GM19438 (cell line): ENCODE results near the gene OSBPL10.
"Not testable (repeated sequence)": the region's sequence is repeated elsewhere in the genome, so short reads cannot be mapped to it uniquely, and the experiment has no call there.

Experiments
- ATAC-seq: cut with Tn5 transposase; IDR thresholded peaks from one replicate; pipeline ENCODE4 v1.9.1; 2021; ENCODE audit warnings: low read depth; ENCODE audit not compliant: unreplicated experiment

Gene OSBPL10

DNA sequence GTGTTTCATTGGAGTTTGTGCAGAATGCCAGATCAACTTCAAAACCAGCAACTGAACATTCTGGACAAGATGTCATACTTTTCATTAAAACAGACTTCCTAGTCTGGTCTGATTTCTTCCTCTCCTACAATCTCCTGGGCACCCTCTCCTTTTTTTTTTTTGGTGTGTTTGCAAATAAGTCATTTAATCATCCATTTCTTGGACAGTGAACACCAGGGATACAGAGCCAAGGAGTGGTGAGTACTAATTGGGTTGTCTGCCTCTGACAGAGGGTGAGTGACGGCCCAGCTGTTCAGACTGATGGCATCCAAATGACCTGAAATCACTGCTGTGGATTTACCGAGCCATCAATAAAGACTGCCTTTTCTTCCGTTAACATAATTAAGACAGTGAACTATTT lies 290.3 kb downstream of the OSBPL10 start:
- ATAC-seq: no peak

DNA sequence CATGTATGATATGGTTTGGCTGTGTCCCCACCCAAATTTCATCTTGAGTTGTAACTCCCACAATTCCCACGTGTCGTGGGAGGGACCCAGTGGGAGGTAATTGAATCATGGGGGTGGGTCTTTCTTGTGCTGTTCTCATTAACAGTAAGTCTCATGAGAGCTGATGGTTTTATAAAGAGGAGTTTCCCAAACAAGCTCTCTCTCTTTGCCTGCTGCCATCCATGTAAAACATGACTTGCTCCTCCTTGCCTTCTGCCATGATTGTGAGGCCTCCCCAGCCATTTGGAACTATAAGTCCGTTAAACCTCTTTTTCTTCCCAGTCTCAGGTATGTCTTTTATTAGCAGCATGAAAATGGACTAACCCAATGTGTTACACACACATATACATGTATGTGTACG lies 291.5 kb downstream of the OSBPL10 start:
- not testable (repeated sequence) for ATAC-seq

DNA sequence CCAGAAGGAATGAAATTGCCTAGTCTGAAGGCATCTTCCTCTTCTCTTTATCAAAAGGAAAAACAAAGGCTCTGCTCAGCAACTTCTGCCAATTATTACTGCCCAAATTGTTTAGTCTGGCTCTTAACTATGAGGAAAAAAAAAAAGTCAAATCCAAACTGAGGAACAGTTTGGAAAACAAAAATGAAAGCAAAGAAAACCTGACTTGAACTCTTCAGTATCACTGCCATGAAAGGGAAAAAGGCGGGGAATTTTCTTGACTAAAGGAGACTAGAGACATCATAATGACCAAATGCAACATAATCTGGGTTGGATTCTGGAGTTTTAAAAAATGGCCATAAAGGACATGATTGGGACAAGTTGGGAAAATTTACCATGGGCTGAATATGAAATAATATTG lies 292.1 kb downstream of the OSBPL10 start:
- ATAC-seq: no peak

DNA sequence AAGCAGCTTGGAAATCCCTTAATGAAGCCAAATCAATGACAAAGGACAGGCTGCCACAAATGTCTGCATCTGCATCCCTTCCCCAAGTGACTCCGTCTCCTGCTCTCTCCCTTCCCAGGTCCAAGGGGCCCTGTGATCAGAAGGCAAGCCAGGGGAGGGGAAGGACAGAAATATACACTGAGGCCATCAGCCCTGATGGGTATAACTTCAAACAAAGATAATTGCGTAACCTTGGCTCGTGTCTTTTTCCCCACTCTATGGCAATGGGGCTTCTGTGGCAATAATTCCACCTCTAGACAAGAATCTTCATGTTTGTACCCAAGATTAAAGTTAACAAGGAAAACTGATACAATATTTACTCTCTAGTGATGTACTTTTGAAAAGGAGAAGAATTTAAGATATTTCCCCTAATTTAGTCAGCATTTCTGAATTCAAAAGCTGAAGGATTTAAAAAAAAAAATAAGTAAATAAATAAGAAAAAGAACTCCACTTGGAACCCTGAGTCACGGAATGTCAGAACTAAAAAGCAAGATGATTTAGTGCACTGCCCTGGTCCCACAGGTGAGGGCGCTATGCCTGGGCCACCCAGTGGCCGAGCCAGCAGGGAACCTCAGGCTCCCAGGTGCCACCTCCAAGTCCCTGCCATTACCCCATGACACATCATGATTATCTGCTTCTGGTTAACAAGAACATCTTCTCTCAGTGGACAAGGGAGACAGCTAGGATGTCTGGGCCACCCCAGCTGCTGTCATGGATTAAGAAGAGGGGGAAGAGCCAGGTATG lies 293.9 kb downstream of the OSBPL10 start:
- no peak for ATAC-seq

DNA sequence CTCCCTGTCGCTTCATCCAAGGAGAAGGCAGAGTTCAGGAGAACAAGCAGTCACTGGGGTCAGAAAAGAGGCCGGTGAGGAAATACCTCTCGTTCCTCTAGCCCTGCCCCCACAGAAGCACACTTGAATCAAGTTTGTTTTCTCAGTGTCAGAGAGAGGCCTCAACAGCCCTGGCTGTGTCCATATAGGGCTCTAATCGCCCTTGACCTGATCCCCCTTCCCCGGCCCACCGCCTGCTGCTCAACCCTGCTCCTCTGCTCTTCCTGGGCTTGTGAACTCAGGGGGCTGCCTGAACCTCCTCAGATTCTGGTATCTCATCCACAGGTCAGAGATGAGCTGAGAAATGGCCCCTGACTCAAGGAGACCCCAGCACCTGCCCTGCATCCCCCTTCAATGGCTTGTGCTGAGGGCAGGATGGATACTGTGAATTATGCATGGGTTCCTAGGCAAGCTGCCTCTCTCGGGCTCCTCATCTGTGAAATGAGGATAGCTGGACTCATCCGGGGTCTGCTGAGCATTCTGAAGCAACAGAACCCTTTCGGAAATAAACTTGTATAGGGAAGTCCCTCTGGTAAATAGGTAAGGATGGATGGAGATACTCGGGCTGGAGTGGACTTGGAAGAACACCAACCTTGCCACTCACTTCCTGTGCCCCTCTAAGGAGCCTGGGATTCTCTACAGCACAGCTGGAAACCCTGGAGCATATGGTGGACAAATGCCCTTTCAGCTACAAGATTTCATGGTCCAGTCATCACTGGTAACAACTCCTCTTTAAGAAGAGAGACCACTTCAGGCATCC lies 300.8 kb downstream of the OSBPL10 start:
- ATAC-seq: no peak

DNA sequence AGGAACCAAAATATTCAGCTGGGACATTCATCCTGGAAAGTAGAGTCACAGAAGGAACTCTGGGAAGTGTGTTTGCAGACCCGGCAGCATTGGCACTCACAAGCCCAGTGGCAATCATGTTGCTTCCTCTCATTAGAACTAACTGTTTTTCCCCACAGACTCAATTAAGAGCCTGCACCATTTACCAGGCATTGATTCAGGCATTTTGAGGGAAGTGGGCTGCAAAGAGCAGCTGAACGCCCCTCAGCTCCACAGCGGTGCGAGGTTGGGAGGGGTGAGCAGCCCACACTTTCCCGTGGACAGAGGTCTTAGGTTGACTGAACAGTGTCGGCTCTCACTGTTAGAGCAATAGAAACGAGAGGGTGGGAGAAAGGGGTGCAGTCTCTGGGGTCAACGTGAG lies 304.5 kb downstream of the OSBPL10 start:
- ATAC-seq: no peak

DNA sequence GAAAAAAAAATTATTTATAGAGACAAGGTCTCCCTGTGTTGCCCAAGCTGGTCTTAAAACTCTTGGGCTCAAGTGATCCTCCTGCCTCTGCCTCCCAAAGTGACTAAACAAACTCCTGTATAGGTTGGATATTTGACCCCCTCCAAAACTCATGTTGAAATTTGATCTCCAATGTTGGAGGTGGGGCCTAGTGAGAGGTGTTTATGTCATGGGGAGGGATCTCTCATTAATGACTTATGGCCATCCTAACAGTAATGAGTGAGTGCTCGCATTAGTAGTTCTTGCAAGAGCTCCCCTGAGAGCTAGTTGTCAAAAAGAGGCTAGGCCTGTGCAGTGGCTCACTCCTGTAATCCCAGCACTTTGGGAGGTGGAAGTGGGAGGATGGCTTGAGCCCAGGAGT lies 307.1 kb downstream of the OSBPL10 start:
- no peak for ATAC-seq

DNA sequence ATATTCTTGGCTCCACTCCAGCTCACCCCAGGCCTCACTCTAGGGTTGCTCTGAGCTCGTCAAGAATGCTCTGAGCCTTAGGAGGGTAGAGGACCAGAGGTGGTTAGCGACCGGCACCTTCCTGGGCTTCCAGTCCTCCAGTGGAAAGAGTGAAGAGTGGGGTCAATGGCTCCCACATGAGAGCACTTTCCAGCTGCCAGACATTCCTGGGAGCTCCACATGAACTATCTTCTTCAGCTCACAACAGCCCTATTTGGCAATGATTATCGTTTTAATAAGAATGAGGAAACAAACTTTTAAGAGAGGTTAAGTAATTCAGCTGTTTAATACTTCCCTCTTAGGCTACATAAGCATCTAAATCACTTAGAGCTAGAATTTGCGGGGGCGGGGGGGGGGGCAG lies 309.1 kb downstream of the OSBPL10 start:
- ATAC-seq: no peak

DNA sequence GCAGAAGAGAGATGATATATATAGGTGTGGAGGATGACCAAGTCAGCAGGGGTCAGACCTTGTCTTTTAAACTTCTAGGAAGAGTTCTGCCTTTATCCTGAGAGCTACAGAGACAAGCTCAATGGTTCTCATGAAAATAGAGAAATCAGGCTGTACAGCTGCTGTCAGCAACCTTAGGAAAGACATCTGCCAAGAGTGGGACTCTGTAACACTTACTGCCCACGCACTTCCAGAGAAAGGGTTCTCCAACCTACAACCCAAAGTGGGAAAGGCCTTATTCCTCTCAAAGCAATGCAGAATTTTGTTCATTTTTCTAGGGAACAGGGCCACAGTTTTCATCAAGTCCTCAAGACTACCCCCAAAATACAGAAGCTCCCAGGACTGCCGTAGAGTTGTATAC lies 309.6 kb downstream of the OSBPL10 start:
- no peak for ATAC-seq

DNA sequence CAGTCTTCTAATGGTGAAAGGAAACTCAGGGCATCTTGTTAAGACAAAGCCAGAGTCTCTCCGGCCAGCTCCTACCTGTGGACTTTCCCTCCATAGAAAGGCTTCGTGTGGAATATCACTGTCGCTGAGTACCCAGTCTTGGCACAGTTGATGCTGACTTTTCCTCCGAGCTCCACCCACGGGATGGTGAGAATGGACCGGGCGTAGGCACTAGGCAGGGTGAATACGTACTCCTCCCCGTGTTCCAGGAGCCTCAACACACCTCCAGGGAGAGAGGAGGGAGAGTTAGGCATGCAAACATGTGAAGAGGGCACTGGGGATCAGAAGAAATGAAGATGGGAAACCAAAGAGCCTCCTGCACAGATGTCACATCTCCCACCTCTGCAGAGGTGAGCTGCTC lies 310.3 kb downstream of the OSBPL10 start:
- no peak for ATAC-seq

DNA sequence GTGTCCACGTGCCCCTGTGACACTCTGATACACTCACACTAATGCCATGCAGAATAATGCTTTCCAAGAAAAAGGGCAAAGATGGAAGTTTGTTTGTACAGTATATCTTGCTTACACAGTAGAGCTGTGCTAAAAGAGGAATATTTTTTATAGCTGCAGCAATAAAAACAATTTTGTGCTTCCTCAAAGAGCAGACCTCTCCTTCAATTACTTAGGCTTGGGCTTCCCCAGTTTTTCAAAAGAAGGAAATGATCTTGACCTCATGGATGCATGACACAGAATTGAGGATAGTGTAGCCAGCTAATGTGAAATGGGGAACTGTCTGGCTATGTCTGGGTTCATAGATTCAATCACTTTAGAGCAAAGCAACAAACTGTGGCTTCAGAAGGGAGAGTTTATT lies 310.9 kb downstream of the OSBPL10 start:
- ATAC-seq: no peak

DNA sequence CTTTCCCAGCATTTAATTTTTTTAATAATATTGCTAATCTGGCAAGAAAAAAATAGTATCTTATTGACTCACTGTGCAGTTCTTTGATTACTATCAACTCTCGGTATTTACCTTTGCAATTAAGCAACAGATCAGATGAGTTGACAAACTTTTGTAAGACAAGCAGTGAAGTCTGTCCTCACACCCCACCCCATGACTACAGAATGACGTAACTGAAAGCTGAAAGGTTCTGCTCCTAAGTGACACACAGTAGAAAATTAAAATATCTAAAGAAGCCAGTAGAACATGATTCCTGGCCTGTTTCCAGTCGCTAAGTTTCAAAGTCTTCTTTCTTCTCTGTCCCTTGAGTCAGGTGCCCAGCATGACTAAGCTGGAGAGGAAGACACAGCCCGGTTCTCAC lies 312.8 kb downstream of the OSBPL10 start:
- ATAC-seq: no peak

DNA sequence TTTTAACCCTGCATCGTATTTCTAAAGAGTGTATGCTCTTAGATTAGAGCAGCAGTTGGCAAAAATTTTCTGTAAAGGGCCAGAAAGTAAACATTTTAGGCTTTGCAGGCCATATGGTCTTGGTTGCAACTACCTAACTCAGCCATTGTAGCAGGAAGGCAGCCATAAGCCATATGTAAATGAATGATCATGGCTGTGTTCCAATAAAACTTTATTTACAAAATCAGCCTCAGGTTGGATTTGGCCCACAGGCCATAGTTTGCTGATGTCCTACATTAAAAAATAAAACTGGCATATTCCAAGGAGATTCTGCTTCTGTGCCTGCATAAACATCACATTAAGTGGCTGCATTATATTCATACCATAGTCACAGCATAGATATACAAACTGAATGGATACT lies 313.5 kb downstream of the OSBPL10 start:
- ATAC-seq: no peak

DNA sequence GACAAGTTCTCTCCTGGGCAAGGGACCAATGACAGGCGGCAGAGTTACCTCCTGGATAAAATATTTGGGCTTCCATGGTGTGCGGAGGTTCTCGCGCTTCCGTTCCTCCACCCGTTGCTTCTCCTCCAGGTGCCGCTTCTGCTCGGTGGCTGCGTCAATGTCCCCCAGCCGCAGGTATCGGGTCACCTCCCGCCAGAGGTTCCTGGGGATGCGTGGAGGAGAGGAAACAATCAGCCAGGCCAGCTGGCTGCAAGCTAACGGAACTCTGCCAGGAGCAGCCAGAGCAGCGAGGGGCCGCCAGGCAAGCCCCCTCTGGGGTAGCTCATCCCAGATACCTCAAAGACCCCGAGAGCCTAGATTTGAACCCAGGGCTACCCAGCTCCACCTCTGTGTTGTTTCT lies 317.0 kb downstream of the OSBPL10 start:
- ATAC-seq: no peak

DNA sequence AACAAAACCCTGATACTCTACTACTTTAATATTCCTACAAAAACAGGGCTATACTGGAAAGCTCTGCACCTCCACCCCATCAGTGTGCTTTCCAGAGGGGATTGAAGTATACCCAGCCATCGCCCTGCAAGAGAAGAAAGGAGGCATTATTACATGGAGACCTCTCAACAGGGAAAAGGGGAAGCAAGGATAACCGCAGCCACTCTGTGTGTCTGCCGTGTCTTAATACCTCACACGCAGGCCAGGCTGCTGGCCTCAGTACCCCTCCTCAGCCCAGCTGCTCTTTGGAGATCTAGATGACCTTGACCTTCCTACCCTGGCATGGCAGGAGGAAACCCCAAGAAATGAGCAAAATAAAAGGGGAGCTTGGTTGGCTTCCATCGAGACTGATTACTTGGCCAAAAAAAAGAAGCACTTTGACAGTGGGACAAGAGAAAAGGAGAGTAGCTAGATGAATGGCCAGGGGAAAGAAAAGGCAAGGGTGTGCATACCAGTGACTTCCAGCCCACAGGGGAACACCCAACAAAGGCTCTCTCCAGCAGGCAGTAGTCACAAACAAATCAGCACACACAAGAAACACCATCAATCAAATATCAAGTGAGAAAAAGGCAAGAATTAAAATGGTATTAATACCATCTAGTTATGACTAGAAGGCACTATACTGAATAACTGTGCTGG lies 318.9 kb downstream of the OSBPL10 start:
- no peak for ATAC-seq

DNA sequence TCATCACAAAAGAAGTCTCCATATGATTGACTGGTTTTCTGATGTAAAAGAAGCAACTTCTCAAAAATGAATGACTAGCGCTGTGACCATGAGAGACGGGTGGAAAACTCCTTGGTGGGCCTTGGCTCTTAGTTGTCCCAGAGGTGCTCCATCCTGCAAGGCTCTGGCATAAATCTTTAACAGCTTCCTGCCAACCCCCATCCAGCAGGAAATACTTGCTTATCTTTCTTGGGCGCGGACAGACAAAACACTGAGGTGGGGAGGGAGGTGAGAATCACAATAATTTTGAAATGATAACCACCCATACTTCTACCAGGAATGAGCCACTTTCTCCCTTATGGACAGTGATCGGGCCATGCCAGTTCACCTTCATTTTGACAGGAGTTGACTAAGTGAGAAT lies 319.8 kb downstream of the OSBPL10 start:
- ATAC-seq: no peak

DNA sequence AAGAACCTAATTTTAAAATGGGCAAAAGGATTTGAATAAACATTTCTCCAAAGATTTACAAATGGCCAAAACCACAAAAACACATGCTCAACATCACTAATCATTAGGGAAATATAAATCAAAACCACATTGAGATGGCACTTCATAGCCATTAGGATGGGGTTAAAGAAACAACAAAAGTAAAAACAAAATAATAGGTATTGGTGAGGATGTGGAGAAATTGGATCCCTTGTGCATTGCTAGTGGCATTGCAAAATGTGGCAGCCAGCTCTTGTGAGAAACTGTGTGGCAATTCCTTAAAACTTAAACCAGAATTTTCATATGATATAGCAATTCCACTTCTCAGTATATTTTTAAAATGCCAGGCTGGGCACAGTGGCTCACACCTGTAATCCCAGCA lies 321.8 kb downstream of the OSBPL10 start:
- no peak for ATAC-seq

DNA sequence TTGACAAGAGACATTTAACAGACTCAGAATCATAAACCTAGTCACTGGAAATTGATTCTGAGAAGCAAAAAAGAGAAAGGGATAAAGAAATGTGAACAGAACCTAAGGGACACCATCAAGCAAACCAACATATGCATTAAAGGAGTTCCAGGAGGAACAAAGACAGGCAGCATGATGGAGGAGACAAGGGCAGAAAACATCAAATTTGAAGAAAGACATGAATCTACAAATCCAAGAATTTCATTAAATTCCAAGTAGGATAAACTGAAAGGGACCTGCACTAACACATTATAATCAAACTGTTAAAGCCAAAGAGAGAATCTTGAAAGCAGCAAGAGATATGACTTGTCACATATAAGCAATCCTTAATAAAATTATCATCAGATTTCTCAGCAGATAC lies 326.1 kb downstream of the OSBPL10 start:
- no peak for ATAC-seq

DNA sequence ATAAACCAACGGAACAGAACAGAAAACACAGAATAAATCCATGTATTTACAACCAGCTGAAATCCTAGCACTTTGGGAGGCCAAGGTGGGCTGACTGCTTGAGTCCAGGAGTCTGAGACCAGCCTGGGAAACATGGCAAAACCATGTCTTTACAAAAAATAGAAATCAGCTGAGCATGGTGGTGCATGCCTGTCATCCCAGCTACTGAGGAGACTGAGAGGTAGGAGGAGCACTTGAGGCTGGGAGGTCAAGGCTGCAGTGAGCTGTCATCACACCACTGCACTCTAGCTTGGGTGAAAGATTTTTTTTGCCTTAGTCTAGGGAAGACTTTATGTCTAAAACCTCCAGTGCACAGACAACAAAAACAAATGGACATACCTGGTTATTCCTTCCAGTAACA lies 327.6 kb downstream of the OSBPL10 start:
- no peak for ATAC-seq

DNA sequence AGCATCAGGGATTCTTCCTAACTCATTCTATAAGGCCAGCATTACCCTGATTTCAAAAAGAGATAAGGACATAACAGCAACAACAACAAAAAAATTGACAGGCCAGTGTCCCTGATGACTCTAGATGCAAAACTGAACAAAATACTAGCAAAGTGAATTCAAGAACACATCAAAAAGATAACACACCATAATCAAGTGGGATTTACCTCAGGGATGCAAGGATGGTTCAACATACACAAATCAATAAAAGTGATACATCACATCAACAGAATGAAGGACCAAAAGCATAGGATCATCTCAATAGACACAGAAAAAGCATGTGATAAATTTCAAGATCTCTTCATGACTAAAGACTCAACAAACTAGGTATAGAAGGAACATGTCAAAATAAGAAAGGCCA lies 328.8 kb downstream of the OSBPL10 start:
- ATAC-seq: no peak

DNA sequence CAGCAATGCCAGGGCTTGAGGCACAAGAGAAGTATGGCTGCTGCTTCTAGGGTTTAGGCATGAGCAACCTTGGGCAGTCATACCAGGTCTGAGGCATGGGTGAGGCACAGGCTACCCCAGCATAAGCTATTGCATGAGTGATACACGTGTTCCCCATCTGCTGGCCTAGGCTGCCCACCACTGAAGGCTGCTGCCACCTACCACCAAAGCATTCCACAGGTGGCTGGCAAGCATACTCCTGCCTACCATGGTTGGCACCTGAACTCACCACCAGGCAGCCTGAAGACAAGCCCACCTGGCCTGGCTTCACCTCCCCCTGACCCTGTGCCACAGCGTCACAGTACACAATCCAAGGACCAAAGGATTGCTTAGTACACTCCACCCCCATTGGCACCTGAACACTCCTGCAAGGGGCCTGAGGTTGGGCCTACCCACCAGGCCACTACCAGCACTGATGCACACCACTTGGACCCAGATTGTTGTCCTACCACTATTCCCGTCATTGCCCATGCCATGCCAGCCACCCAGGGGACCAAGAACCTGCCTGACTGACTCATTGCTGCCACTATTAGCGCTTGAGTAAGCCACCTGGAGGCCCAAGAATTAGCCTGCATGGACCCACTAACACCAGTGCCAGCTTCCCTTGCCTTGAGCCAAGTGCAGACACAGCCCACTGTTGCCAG lies 332.6 kb downstream of the OSBPL10 start:
- no peak for ATAC-seq
